Loucy (cell line): ENCODE results near the gene FARS2.

Source experiments
- H2AFZ ChIP-seq: fragments of 200-600 bp; sonication (generic); 2 replicates; pipeline ENCODE4 v1.6.0; 2016; ENCODE audit warnings: antibody characterized with exemption, mild to moderate bottlenecking, low read length, moderate library complexity
- H3F3A ChIP-seq: fragments of 200-600 bp; 2 replicates; pipeline ENCODE4 v1.6.0; 2016; ENCODE audit warnings: antibody characterized with exemption, low read depth, mild to moderate bottlenecking
- H3K27me3 ChIP-seq: fragments of 200-600 bp; sonication (generic); 2 replicates; pipeline ENCODE4 v1.6.1; 2014; ENCODE audit warnings: low read length, mild to moderate bottlenecking; ENCODE audit not compliant: insufficient read depth, poor library complexity, severe bottlenecking
- H3K36me3 ChIP-seq: fragments of 200-600 bp; sonication (generic); 2 replicates; pipeline ENCODE4 v1.6.1; 2016; ENCODE audit warnings: low read length; ENCODE audit not compliant: insufficient read depth
- H3K4me1 ChIP-seq: fragments of 200-600 bp; sonication (generic); 2 replicates; pipeline ENCODE4 v1.5.1; 2014; ENCODE audit warnings: low read length, mild to moderate bottlenecking; ENCODE audit not compliant: insufficient read depth, poor library complexity, severe bottlenecking
- H3K4me2 ChIP-seq: fragments of 200-600 bp; sonication (generic); 2 replicates; pipeline ENCODE4 v1.6.0; 2014; ENCODE audit warnings: antibody characterized with exemption, low read length, low read depth, mild to moderate bottlenecking; ENCODE audit not compliant: poor library complexity, severe bottlenecking
- H3K4me3 ChIP-seq: fragments of 200-600 bp; sonication (generic); 2 replicates; pipeline ENCODE4 v1.5.1; 2014; ENCODE audit warnings: low read length, mild to moderate bottlenecking, mixed read lengths; ENCODE audit not compliant: poor library complexity, severe bottlenecking
- H3K79me2 ChIP-seq: fragments of 200-600 bp; sonication (generic); 2 replicates; pipeline ENCODE4 v1.6.1; 2014; ENCODE audit warnings: low read length; ENCODE audit not compliant: insufficient read depth
- H3K9ac ChIP-seq: fragments of 200-600 bp; sonication (generic); 2 replicates; pipeline ENCODE4 v1.6.0; 2014; ENCODE audit warnings: mild to moderate bottlenecking, low read depth, low read length, moderate library complexity; ENCODE audit not compliant: poor library complexity, severe bottlenecking
- H3K9me2 ChIP-seq: fragments of 200-600 bp; sonication (generic); replicated peaks from 2 replicates; pipeline ENCODE4 v1.6.1; 2016; ENCODE audit warnings: low read depth, low read length, mixed read lengths
- H3K9me3 ChIP-seq: fragments of 200-600 bp; sonication (generic); 2 replicates; pipeline ENCODE4 v1.6.1; 2014; ENCODE audit warnings: mild to moderate bottlenecking, antibody characterized with exemption, low read length, low read depth; ENCODE audit not compliant: insufficient read depth
- H4K20me1 ChIP-seq: fragments of 200-600 bp; sonication (generic); 2 replicates; pipeline ENCODE4 v1.6.0; 2014; ENCODE audit warnings: antibody characterized with exemption, low read length, mild to moderate bottlenecking; ENCODE audit not compliant: insufficient read depth, poor library complexity, severe bottlenecking
- EZH2phosphoT487 ChIP-seq: fragments of 200-600 bp; IDR thresholded peaks from 2 replicates; pipeline ENCODE4 v1.6.1; 2018; ENCODE audit warnings: antibody characterized with exemption, mild to moderate bottlenecking, moderate library complexity, borderline replicate concordance
- TF ChIP-seq, protein P1 (sequence below): fragments of 200-600 bp; sonication (generic); conservative IDR thresholded peaks from 2 replicates; pipeline ENCODE4 v1.5.1; 2014; ENCODE audit warnings: mild to moderate bottlenecking, antibody characterized with exemption, low read length

Gene FARS2

DNA sequence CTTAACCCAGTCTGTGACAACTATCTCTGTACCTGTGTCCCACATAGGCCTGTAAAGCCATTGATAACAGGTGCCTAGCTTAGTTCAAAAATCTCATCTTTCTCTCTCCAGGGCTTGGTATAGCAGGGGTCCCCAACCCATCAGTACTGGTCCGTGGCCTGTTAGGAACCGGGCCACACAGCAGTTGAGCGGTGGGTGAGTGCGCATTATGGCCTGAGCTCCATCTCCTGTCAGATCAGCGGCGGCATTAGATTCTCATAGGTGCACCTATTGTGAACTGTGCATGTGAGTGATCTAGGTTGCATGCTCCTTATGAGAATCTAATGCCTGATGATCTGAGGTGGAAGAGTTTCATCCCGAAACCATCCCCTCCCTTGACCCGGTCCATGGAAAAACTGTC, 3.9 kb upstream of the FARS2 start:
- no peaks in the 10 kb centered on the region for H3K9me3 ChIP-seq
- H3K9ac ChIP-seq: no peak overlapping the region
- H3K4me3 ChIP-seq: no peak overlapping the region
- H4K20me1 ChIP-seq: no peaks in the 10 kb centered on the region
- TF ChIP-seq, protein P1, sequence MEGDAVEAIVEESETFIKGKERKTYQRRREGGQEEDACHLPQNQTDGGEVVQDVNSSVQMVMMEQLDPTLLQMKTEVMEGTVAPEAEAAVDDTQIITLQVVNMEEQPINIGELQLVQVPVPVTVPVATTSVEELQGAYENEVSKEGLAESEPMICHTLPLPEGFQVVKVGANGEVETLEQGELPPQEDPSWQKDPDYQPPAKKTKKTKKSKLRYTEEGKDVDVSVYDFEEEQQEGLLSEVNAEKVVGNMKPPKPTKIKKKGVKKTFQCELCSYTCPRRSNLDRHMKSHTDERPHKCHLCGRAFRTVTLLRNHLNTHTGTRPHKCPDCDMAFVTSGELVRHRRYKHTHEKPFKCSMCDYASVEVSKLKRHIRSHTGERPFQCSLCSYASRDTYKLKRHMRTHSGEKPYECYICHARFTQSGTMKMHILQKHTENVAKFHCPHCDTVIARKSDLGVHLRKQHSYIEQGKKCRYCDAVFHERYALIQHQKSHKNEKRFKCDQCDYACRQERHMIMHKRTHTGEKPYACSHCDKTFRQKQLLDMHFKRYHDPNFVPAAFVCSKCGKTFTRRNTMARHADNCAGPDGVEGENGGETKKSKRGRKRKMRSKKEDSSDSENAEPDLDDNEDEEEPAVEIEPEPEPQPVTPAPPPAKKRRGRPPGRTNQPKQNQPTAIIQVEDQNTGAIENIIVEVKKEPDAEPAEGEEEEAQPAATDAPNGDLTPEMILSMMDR: no peak
- TF ChIP-seq EZH2phosphoT487: no peak
- H3K79me2 ChIP-seq: peaks cover 24% of the 10 kb centered on the region
- H3K36me3 ChIP-seq: no peaks in the 10 kb centered on the region
- H3K4me1 ChIP-seq: peaks cover 14% of the 10 kb centered on the region
- H3K4me2 ChIP-seq: no peak overlapping the region
- no peaks in the 10 kb centered on the region for H3K9me2 ChIP-seq
- no peaks in the 10 kb centered on the region for H3F3A ChIP-seq
- H2AFZ ChIP-seq: no peak overlapping the region
- H3K27me3 ChIP-seq: no peaks in the 10 kb centered on the region

GRCh38 chr6:5259428-5259827, 1.9 kb upstream of the FARS2 start:
- Histone ChIP-seq H3K4me1 (peaks cover 18% of the 10 kb centered on the region), H3K36me3 (no peaks in the 10 kb centered on the region), H3K4me2 (peak overlapping the region; percentile 91), H3K9me2 (no peaks in the 10 kb centered on the region; the same call in 1 of the 2 replicates), H2AFZ (no peak overlapping the region), H4K20me1 (no peaks in the 10 kb centered on the region), H3K27me3 (no peaks in the 10 kb centered on the region), H3F3A (no peaks in the 10 kb centered on the region), H3K9ac (peak overlapping the region; percentile 73), H3K79me2 (peaks cover 40% of the 10 kb centered on the region), H3K9me3 (no peaks in the 10 kb centered on the region), H3K4me3 (peak overlapping the region; percentile 86)
- TF ChIP-seq, protein P1: no peak
- no peak for TF ChIP-seq EZH2phosphoT487

DNA sequence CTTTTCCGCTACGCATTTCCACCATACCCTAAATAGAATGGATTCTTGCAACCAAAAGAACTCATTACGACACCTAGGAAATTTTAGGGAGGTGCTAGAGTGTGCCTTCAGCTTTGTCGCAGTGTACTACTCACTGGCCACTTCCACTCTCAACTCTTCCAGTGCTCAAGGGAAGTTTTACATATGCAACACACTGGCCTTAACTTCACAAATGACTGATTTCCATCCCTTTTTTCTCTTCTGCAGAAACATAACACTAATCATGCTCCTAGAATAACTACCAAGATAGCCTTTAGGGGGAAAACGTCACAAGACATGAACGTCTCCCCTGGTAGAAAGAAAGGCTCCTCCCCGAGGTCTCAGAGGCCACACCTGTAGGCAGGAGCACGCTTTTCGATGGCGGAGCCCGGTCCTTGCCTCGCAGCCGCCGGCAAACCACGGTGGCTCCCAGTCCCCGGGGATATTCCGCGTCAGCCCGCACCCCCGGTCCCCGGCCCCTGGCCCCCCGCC, 1.1 kb upstream of the FARS2 start:
- Histone ChIP-seq H3K9ac (peak overlapping the region; percentile 73), H3K9me2 (no peaks in the 10 kb centered on the region; the same call in 1 of the 2 replicates), H3K4me3 (peak overlapping the region; percentile 86), H3K27me3 (no peaks in the 10 kb centered on the region), H3F3A (no peaks in the 10 kb centered on the region), H2AFZ (peak overlapping the region; percentile 97), H4K20me1 (no peaks in the 10 kb centered on the region), H3K4me2 (peak overlapping the region; percentile 91), H3K36me3 (no peaks in the 10 kb centered on the region), H3K9me3 (no peaks in the 10 kb centered on the region), H3K79me2 (peaks cover 47% of the 10 kb centered on the region), H3K4me1 (peaks cover 18% of the 10 kb centered on the region)
- no peak for TF ChIP-seq EZH2phosphoT487
- TF ChIP-seq, protein P1: no peak
